ENCODE results near the gene TXNDC5.

The TXNDC5 gene

DNA sequence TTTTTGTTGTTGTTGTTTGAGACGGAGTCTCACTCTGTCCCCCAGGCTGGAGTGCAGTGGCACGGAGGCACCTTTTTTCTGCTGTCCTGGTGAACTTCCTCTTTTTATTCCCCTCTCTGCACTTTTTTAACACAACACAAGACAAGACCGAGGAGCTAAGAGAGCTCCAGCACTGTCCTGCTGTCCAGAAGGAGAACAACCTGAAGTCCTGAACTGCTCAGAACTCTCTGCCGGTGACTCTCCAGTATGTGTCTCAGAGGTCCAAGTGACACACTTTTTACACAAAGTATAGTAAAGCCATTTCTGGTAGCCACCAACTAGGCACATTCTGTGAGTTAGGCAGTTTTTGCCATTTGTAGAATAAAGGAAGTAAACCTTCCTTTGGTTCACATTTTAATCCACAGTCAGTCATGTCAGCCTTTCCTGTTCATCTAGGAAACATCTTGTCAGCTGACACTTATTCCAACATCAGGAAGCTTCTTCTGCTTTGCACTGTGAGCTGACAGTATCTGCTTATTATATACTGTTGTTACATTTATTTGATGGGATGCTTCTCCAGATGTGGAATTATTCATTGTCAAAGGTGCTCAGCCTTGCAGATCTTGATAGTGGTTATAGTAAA, 28.1 kb upstream of the TXNDC5 start:
- H3K27me3 ChIP-seq (ENCODE audit: control insufficient read depth in 5 of 5, insufficient read depth in 4 of 5, low read length in 5 of 5): no peaks in the 10 kb centered on the region
- H3K4me1 ChIP-seq (ENCODE audit: control insufficient read depth in 5 of 5, insufficient read depth in 5 of 5, low read length in 5 of 5): peaks cover 0 to 10% (median 3%) of the 10 kb centered on the region in 5 donors
- H3K9me3 ChIP-seq (ENCODE audit: control insufficient read depth in 5 of 5, low read length in 5 of 5): no peaks in the 10 kb centered on the region
- H3K4me3 ChIP-seq (ENCODE audit: low read depth in 1 of 5, low read length in 5 of 5): no peak overlapping the region
- H3K27ac ChIP-seq (ENCODE audit: low read depth, low read length): no peak overlapping the region
- no peak overlapping the region for H3K9ac ChIP-seq (ENCODE audit: low read length in 5 of 5)
- no peaks in the 10 kb centered on the region for H3K36me3 ChIP-seq (ENCODE audit: control insufficient read depth in 5 of 5, insufficient read depth in 5 of 5, low read length in 5 of 5)

DNA sequence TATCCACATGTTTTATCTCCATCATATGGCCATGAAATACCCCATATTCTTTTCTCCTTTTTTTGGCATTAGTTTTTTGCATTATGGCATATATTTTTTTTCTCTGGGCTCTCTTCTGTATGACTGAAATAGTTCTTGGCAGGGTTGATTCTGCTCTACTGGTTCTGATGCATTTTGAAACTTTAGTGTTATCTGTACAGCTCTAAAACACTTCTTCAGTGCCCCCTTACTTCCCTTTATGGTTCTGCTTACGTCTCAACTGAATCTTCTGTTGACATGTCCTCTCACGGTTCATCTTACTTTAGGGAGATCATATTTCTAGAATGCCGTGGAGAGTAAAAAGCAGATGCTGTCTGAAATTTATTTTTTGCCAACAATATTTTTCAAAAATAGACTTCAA, 23.2 kb upstream of the TXNDC5 start:
- H3K4me1 ChIP-seq (ENCODE audit: control insufficient read depth in 5 of 5, insufficient read depth in 5 of 5, low read length in 5 of 5): peaks cover 0 to 2% (median 0%) of the 10 kb centered on the region in 5 donors
- no peak overlapping the region for H3K27ac ChIP-seq (ENCODE audit: low read depth, low read length)
- no peaks in the 10 kb centered on the region for H3K9me3 ChIP-seq (ENCODE audit: control insufficient read depth in 5 of 5, low read length in 5 of 5)
- no peak overlapping the region for H3K9ac ChIP-seq (ENCODE audit: low read length in 5 of 5)
- no peaks in the 10 kb centered on the region for H3K27me3 ChIP-seq (ENCODE audit: control insufficient read depth in 5 of 5, insufficient read depth in 4 of 5, low read length in 5 of 5)
- H3K36me3 ChIP-seq (ENCODE audit: control insufficient read depth in 5 of 5, insufficient read depth in 5 of 5, low read length in 5 of 5): no peaks in the 10 kb centered on the region
- no peak overlapping the region for H3K4me3 ChIP-seq (ENCODE audit: low read depth in 1 of 5, low read length in 5 of 5)

DNA sequence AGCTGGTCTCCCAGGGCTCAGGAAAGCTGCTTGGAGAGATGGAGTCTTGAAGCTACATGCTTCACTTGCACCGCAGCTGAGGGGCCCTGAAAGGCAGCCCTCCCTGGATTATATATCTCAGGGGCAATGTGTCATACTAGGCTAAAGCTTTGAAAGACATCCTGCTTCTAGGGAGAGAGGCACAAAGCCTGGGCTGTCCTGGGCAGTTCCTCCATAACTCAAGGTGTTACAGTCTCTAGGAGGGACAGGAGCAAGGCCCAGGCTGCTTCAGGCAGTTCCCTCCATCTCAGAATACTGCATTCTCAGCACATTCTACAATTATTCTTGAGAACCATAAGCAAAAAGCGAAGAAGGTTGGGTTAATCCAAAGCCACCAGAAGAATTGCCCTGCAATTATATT, 22.0 kb upstream of the TXNDC5 start:
- no peak overlapping the region for H3K9ac ChIP-seq (ENCODE audit: low read length in 5 of 5)
- no peaks in the 10 kb centered on the region for H3K4me1 ChIP-seq (ENCODE audit: control insufficient read depth in 5 of 5, insufficient read depth in 5 of 5, low read length in 5 of 5)
- no peaks in the 10 kb centered on the region for H3K9me3 ChIP-seq (ENCODE audit: control insufficient read depth in 5 of 5, low read length in 5 of 5)
- H3K36me3 ChIP-seq (ENCODE audit: control insufficient read depth in 5 of 5, insufficient read depth in 5 of 5, low read length in 5 of 5): no peaks in the 10 kb centered on the region
- no peaks in the 10 kb centered on the region for H3K27me3 ChIP-seq (ENCODE audit: control insufficient read depth in 5 of 5, insufficient read depth in 4 of 5, low read length in 5 of 5)
- H3K27ac ChIP-seq (ENCODE audit: low read depth, low read length): no peak overlapping the region
- H3K4me3 ChIP-seq (ENCODE audit: low read depth in 1 of 5, low read length in 5 of 5): no peak overlapping the region

DNA sequence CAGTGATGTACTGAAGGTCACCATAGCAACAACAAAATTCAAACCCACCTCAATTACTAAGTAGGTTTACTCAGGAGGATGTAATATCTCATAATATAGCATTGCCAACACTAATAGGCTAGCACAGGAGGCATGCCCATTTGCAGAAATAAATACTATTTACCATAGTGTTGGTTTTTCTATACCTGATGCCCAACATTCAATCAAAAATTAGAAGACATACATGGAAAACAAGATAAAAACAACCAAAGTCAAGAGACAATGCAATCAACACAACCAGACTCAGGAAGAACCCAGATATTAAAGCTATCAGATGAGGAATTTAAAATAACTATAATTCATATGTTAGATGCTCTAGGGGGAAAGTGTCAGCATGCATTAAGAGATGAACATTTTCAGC, 14.3 kb upstream of the TXNDC5 start:
- no peak overlapping the region for H3K4me3 ChIP-seq (ENCODE audit: low read depth in 1 of 5, low read length in 5 of 5)
- no peaks in the 10 kb centered on the region for H3K36me3 ChIP-seq (ENCODE audit: control insufficient read depth in 5 of 5, insufficient read depth in 5 of 5, low read length in 5 of 5)
- H3K27ac ChIP-seq (ENCODE audit: low read depth, low read length): no peak overlapping the region
- no peaks in the 10 kb centered on the region for H3K4me1 ChIP-seq (ENCODE audit: control insufficient read depth in 5 of 5, insufficient read depth in 5 of 5, low read length in 5 of 5)
- H3K27me3 ChIP-seq (ENCODE audit: control insufficient read depth in 5 of 5, insufficient read depth in 4 of 5, low read length in 5 of 5): no peaks in the 10 kb centered on the region
- H3K9ac ChIP-seq (ENCODE audit: low read length in 5 of 5): no peak overlapping the region
- peaks cover 0 to 4% (median 0%) of the 10 kb centered on the region in 5 donors for H3K9me3 ChIP-seq (ENCODE audit: control insufficient read depth in 5 of 5, low read length in 5 of 5)

DNA sequence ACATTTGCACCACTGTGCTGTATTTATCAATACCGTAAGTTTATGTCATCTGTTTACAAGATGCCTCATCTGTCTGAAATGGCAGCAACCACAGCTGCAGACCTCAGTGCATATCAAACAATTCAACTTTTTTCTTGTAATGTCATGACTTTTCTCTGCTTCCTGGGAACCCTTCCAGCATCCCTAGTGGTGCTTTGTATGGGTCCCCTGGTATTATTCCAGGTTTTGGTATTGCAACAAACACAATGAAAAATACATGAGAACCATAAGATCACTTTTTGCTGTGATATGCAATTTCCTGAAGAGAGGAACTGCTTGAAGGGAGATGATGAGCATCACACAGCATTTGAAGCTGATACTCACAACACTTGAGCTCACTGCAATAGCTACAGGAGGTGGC, 12.0 kb upstream of the TXNDC5 start:
- H3K4me1 ChIP-seq (ENCODE audit: control insufficient read depth in 5 of 5, insufficient read depth in 5 of 5, low read length in 5 of 5): no peaks in the 10 kb centered on the region
- peaks cover 0 to 4% (median 0%) of the 10 kb centered on the region in 5 donors for H3K9me3 ChIP-seq (ENCODE audit: control insufficient read depth in 5 of 5, low read length in 5 of 5)
- no peak overlapping the region for H3K4me3 ChIP-seq (ENCODE audit: low read depth in 1 of 5, low read length in 5 of 5)
- H3K27me3 ChIP-seq (ENCODE audit: control insufficient read depth in 5 of 5, insufficient read depth in 4 of 5, low read length in 5 of 5): no peaks in the 10 kb centered on the region
- H3K9ac ChIP-seq (ENCODE audit: low read length in 5 of 5): no peak overlapping the region
- no peaks in the 10 kb centered on the region for H3K36me3 ChIP-seq (ENCODE audit: control insufficient read depth in 5 of 5, insufficient read depth in 5 of 5, low read length in 5 of 5)
- no peak overlapping the region for H3K27ac ChIP-seq (ENCODE audit: low read depth, low read length)

DNA sequence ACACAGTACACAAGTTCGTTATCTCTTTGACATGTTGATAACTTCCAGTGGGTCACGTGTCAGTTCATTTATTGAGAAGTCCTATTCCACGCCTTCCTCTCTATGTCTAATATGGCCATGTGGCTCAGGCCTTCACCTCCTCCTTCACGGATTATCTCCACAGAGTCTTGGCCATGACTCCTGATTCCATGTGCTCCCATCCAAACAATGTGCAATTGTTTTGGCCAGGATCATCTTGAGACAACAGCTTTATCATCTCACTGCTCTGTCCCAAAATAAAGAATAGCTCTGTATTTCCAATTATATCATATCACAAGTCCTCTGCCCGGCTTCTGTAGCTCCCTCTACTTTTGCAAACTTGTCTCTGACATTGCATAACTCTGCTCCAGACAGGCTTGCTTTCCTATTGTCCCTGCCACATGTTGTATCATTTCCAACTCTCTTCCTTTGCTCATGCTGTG, 11.1 kb upstream of the TXNDC5 start:
- Histone ChIP-seq H3K27me3 (ENCODE audit: control insufficient read depth in 5 of 5, insufficient read depth in 4 of 5, low read length in 5 of 5) (no peaks in the 10 kb centered on the region), H3K9me3 (ENCODE audit: control insufficient read depth in 5 of 5, low read length in 5 of 5) (peaks cover 0 to 4% (median 0%) of the 10 kb centered on the region in 5 donors), H3K27ac (ENCODE audit: low read depth, low read length) (no peak overlapping the region), H3K4me1 (ENCODE audit: control insufficient read depth in 5 of 5, insufficient read depth in 5 of 5, low read length in 5 of 5) (no peaks in the 10 kb centered on the region), H3K36me3 (ENCODE audit: control insufficient read depth in 5 of 5, insufficient read depth in 5 of 5, low read length in 5 of 5) (no peaks in the 10 kb centered on the region), H3K9ac (ENCODE audit: low read length in 5 of 5) (no peak overlapping the region), H3K4me3 (ENCODE audit: low read depth in 1 of 5, low read length in 5 of 5) (no peak overlapping the region)

DNA sequence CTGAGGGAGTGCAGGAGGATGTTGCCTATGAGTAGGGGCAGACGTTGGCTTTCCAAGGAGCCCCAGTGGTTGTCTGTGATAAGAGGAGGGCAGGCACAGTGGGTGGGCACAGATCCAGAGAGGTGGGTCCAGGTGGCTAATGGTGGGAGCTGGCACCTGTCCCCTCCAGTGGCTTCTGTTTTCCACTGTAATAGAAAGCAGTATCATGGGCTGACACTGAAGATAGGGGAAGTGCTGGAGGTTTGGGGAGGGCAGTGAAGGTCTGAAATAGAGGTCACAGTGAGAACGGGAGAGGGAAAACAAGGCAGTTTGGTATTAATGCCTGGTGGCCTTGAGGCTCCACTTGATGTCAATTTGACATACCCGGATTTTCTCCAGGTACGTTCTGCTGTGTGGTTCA, 10.5 kb upstream of the TXNDC5 start:
- Histone ChIP-seq H3K36me3 (ENCODE audit: control insufficient read depth in 5 of 5, insufficient read depth in 5 of 5, low read length in 5 of 5) (no peaks in the 10 kb centered on the region), H3K9ac (ENCODE audit: low read length in 5 of 5) (no peak overlapping the region), H3K4me3 (ENCODE audit: low read depth in 1 of 5, low read length in 5 of 5) (no peak overlapping the region), H3K27ac (ENCODE audit: low read depth, low read length) (no peak overlapping the region), H3K27me3 (ENCODE audit: control insufficient read depth in 5 of 5, insufficient read depth in 4 of 5, low read length in 5 of 5) (no peaks in the 10 kb centered on the region), H3K4me1 (ENCODE audit: control insufficient read depth in 5 of 5, insufficient read depth in 5 of 5, low read length in 5 of 5) (peaks cover 0 to 1% (median 0%) of the 10 kb centered on the region in 5 donors), H3K9me3 (ENCODE audit: control insufficient read depth in 5 of 5, low read length in 5 of 5) (peaks cover 0 to 4% (median 0%) of the 10 kb centered on the region in 5 donors)

DNA sequence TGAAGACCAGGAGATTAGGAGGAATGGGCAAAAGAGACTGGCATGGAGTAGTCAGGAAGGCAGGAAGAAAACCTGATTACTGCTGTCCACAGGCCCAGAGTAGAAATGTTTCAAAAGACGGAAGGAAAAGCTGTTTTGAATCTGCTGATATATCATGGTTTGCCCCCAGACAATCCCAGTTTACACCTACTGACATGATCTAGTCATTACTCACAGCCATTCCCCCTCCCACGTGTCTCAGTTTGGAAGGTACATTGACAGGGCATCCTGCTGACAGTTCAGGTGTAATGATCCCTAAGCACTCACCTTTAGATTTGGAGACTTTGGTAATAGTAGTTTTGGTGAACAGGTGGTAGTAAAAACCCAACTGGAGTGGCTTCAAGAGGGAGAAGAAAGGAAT, 9.8 kb upstream of the TXNDC5 start:
- Histone ChIP-seq H3K4me3 (ENCODE audit: low read depth in 1 of 5, low read length in 5 of 5) (no peak overlapping the region), H3K9me3 (ENCODE audit: control insufficient read depth in 5 of 5, low read length in 5 of 5) (peaks cover 0 to 4% (median 0%) of the 10 kb centered on the region in 5 donors), H3K27me3 (ENCODE audit: control insufficient read depth in 5 of 5, insufficient read depth in 4 of 5, low read length in 5 of 5) (peaks cover 0 to 2% (median 0%) of the 10 kb centered on the region in 5 donors), H3K4me1 (ENCODE audit: control insufficient read depth in 5 of 5, insufficient read depth in 5 of 5, low read length in 5 of 5) (peaks cover 3 to 7% (median 5%) of the 10 kb centered on the region in 5 donors), H3K9ac (ENCODE audit: low read length in 5 of 5) (no peak overlapping the region), H3K36me3 (ENCODE audit: control insufficient read depth in 5 of 5, insufficient read depth in 5 of 5, low read length in 5 of 5) (no peaks in the 10 kb centered on the region), H3K27ac (ENCODE audit: low read depth, low read length) (no peak overlapping the region)

DNA sequence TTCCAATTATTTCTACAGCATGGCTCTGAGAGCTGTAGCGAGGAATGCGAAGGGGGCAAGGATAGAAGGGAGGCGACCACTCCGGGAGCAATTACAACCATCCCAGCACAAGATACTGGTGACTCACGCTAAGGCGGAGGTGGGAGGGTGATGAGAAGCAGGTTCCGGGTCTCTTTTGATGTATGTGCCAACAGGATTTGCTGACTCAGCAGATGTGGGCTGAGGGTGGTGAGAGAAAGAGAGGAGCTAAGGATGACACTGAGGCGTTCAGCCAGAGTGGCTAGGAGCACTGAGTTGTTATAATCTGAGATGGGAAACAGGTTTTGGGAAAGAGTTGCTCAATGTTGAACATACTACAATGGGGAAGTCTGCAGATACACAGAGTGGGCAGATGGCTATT, 9.3 kb upstream of the TXNDC5 start:
- Histone ChIP-seq H3K9me3 (ENCODE audit: control insufficient read depth in 5 of 5, low read length in 5 of 5) (peaks cover 0 to 4% (median 0%) of the 10 kb centered on the region in 5 donors), H3K9ac (ENCODE audit: low read length in 5 of 5) (no peak overlapping the region), H3K27ac (ENCODE audit: low read depth, low read length) (no peak overlapping the region), H3K4me3 (ENCODE audit: low read depth in 1 of 5, low read length in 5 of 5) (no peak overlapping the region), H3K4me1 (ENCODE audit: control insufficient read depth in 5 of 5, insufficient read depth in 5 of 5, low read length in 5 of 5) (peaks cover 5 to 11% (median 9%) of the 10 kb centered on the region in 5 donors), H3K27me3 (ENCODE audit: control insufficient read depth in 5 of 5, insufficient read depth in 4 of 5, low read length in 5 of 5) (peaks cover 0 to 2% (median 0%) of the 10 kb centered on the region in 5 donors), H3K36me3 (ENCODE audit: control insufficient read depth in 5 of 5, insufficient read depth in 5 of 5, low read length in 5 of 5) (no peaks in the 10 kb centered on the region)

DNA sequence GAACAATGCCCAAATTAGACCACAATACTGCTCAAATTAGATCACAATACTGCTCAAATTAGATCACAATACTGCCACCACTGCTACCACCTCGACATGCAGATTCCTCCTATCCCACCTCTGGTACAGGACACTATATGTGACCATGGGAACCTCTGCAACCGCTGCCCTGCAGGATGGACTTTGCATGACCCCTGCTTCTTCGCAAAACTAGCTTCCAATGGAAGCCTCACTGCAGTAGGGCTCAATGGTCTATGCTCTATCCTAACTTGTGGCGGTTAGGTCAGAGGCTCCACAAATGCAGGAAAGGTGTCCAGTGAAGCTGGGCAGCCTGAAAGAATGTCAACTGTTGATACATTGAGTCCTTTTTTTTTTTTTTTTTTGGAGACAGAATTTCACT, 7.8 kb upstream of the TXNDC5 start:
- Histone ChIP-seq H3K36me3 (ENCODE audit: control insufficient read depth in 5 of 5, insufficient read depth in 5 of 5, low read length in 5 of 5) (no peaks in the 10 kb centered on the region), H3K4me3 (ENCODE audit: low read depth in 1 of 5, low read length in 5 of 5) (no peak overlapping the region), H3K9me3 (ENCODE audit: control insufficient read depth in 5 of 5, low read length in 5 of 5) (no peaks in the 10 kb centered on the region), H3K27me3 (ENCODE audit: control insufficient read depth in 5 of 5, insufficient read depth in 4 of 5, low read length in 5 of 5) (peaks cover 0 to 2% (median 0%) of the 10 kb centered on the region in 5 donors), H3K27ac (ENCODE audit: low read depth, low read length) (no peak overlapping the region), H3K9ac (ENCODE audit: low read length in 5 of 5) (no peak overlapping the region), H3K4me1 (ENCODE audit: control insufficient read depth in 5 of 5, insufficient read depth in 5 of 5, low read length in 5 of 5) (peaks cover 5 to 11% (median 9%) of the 10 kb centered on the region in 5 donors)

Data from subcutaneous abdominal adipose tissue (tissue), 5 donors.